ENCODE measurements around the gene SUMO3.

GRCh38 chr21:44855572-44855971 is 37.7 kb upstream of the SUMO3 start:
- no peak for TF ChIP-seq CTCF (IDR thresholded peaks at IDR 0.05; ENCODE audit: low read length)
- no peak for TF ChIP-seq EZH2 (optimal IDR thresholded peaks at IDR 0.05; ENCODE audit: low read depth, low read length)

Data from MM.1S (cell line).